Right renal cortex interstitium (tissue), 3 donors: Measurements from ENCODE around the gene NUFIP2. TPM values are rescaled to one million over a fixed set of nuclear protein-coding genes. Genes with fewer than 3 reads are reported as not detected.
"Not testable (repeated sequence)": the region's sequence is repeated elsewhere in the genome, so short reads cannot be mapped to it uniquely, and the experiment has no call there.

Source experiments
- DNase-seq, 3 donors: peaks; one replicate each; pipeline ENCODE4 v3.0.0-alpha.2; 2013; ENCODE audit warnings: low read depth in 3 of 3, low spot score in 2 of 3
- polyA plus RNA-seq, 3 donors: library from polyadenylated mRNA; unstranded; fragments of 120-200 nt; gene quantifications; one replicate each; pipeline ENCODE4 v1.2.1, GENCODE V29; 2013; ENCODE audit not compliant: insufficient read length in 3 of 3

The NUFIP2 gene
- polyA plus RNA-seq, 3 donors, result 35.5 to 38.0 (median 36.7) TPM

DNA sequence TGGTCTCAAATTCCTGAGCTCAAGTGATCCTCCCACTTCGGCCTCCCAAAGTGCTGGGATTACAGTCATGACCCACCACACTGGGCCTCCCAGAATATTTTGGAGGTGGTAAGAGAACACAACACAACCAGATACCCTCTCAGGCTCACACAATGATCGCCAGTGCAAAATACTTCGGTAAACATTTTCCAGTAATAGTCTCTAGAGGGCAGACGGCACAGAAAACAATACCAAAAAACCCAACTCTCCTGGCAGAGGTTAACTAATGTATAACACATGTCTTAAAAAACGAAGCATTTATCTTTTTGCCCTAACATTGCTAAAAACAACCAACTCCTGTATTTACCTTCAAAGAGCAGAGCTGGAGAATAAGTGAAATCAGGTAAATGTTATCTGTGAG lies 10.5 kb downstream of the NUFIP2 start:
- no peak for DNase-seq

DNA sequence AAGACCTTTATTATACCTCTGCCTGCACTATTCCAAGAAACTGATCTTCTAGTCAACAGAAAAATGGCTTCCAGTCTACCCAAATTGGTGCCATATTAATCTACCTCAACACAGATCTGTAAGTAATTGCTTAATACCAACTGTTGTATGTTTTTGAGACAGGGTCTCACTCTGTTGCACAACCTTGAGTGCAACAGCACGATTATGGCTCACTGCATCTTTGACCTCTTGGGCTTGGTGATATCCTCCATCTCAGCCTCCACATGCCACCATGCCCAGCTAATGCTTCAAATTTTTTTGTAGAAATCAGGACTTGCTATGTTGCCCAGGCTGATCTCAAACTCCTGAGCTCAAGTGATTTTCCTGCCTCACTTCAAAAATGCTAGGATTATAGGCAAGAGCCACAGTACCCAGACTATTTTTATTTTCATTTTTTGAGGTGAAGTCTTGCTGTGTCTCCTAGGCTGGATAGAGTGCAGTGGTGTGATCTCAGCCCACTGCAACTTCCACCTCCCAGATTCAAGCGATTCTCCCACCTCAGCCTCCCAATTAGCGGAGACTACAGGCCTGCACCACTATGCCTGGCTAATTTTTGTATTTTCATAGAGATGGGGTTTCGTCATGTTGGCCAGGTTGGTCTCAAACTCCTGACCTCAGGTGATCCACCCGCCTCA lies 14.4 kb downstream of the NUFIP2 start:
- DNase-seq, result no peak

DNA sequence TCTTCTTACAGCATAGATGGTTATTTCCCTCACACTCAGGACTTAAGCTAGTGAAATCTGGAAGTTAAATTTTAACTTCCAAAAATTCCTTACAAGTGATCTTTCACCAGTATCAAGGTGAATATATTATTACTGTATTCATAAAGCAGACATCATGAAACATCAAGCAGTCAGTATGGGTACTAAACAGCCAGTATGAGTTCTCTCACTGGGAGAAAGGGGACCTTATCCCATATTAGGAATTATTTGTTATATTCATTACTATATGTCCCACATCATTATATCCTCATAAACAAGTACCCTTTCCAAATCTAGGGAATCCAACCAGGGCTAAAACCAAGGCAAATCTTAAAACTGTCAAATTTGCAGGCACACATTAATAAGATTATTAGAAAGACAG lies 15.3 kb downstream of the NUFIP2 start:
- DNase-seq, result no peak

DNA sequence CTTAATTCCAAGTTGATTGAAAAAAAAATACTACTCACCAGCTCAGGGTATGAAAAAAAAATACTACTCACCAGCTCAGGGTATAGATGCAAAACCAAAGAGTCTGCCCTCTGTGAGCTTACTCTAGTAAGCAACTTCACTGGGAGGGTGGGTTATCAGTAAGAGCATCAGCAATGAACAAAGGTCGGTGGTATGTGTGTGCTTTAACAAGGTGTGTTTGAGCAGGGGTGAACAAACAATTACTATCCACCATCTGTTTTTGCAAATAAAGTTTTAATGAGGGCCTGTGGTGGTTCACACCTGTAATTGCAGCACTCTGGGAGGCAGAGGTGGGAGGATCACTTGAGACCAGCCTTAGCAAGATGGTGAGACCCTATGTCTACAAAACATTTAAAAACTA lies 20.0 kb downstream of the NUFIP2 start:
- no peak for DNase-seq

DNA sequence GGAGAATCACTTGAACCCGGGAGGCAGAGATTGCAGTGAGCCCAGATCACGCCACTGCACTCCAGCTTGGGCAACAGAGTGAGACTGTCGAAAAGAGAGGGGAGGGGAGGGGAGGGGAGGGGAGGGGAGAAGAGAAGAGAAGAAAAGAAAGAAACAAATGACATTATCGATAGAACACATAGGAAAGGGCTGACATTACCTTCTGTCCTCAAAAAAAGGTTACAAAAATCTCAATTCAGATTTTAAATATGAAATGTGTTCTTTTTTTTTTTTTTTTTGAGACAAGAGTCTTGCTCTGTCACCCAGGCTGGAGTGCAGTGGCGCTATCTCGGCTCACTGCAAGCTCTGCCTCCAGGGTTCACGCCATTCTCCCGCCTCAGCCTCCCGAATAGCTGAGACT lies 22.0 kb downstream of the NUFIP2 start:
- DNase-seq, result not testable (repeated sequence)

GRCh38 chr17:29263916-29264315 lies 30.0 kb downstream of the NUFIP2 start:
- no peak for DNase-seq

DNA sequence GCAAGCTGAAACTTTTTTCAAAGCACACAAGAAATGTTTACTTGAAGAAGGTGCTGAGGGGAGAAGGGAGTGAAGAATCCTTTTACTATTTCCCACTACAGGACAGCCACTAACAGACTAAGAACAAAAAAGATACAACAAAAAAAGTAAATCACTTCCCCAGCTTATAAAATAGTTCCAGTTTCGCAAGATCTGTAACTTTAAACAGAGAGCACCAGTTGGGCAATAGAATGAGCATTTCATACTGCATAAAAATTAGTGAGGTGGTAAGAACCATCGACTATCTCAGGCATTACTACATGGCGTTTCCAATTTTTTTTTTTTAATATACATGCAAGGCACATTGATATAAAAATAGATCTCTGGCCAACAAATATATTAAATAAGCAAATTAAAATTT lies 36.2 kb downstream of the NUFIP2 start:
- DNase-seq, result no peak

- no peak for DNase-seq
These were observed 37.0 kb downstream of the NUFIP2 start for GRCh38 chr17:29256735-29257466.

DNA sequence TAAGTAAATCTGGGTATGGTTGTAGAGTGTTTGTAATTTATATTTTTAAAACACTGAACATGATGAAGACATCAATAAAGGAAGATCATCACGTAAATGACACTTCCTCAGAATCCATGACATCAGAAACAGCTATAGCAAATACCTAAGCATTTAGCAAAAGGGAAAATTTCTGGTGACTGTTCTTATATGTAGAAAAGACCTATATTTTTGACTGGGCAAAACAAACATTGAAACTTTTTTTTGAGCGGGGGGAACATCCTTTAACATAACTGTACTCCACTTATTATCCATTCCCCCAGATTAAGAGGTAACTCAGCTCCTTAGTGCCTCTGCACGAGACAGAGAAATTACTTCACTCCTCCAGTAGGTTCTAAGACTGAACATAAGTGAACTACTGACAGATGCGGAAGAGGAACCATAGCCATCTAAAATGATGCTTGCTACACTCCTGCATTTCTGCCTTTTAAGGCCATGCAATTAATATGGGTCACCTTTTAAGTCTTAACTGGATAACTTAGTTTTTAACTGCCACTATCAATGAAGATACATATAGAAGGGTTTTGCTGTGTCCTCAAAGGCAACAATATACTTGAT lies 37.9 kb downstream of the NUFIP2 start:
- DNase-seq, result no peak

- no peak for DNase-seq
These were observed 40.9 kb downstream of the NUFIP2 start for GRCh38 chr17:29253037-29253436.

GRCh38 chr17:29252101-29252791 lies 41.7 kb downstream of the NUFIP2 start:
- DNase-seq, result no peak

DNA sequence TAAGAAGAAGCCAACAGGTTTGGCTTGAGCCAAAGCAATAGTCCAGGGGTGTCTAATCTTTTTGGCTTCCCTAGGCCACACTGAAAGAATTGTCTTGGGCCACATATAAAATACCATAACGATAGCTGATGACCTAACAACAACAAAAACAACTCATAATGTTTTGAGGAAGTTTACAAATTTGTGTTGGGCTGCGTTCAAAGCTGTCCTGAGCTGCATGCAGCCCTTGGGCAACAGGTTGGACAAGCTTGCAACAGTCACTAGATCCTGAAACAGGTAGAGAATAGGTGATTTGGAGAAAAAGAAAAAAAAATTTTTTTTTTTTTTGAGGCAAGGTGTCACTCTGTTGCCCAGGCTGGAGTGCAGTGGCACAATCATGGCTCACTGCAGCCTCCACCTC lies 42.8 kb downstream of the NUFIP2 start:
- no peak for DNase-seq

DNA sequence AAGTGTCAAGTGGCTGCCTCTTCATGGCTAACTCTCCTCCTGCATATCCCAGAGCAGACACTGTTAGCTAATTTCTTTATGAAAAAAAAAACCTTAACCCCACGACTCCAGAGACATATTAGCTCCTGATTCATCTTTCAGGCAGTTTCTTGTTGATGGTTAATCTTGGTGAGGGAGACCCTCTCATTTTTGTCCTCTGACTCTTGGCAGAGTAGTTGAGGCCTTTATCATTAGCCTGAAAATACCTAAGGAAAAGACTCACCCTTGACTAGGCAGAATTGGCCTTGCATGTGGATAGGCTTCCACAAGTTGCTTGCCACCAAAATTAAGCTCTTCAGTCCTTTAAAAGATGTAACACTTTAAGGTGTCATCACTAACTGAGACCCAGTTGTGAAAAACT lies 43.3 kb downstream of the NUFIP2 start:
- DNase-seq, result no peak

DNA sequence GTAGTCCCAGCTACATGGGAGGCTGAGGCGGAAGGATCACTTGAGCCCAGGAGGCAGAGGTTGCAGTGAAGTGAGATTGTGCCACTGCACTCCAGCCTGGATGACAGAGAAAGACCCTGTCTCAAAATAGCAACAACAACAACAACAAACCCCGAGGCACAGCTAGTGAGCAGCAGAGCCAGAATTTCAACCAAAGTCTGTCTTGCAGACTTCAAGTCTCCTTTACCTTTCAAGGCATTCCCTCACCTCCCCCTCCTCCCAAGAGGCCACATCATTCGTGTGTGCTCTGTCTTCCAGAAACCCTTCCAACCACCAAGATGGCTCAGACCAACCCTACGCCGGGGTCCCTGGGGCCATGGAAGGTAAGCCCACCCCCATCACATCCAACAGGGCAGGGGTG lies 45.1 kb downstream of the NUFIP2 start:
- DNase-seq, result no peak

GRCh38 chr17:29247219-29247618 lies 46.7 kb downstream of the NUFIP2 start:
- no peak for DNase-seq

DNA sequence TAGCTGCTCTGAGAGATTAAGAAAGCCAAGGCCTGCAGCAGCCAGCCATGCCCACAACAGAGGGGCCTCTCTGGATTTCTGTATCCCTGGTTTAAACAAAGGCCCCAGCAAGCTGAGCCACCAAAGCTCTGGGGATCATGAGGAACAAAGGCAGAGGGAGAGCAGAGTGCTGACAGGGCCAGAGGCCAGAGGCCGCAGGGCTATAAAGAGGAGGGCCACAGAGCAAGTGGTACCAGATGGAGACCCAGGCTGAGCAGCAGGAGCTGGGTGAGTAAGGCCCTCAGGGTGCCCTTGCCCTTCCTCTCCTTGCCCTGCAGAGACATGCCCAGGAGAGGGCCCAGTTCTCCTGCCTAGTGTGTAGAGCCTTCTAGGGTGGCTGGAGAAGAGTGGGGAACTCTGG lies 47.3 kb downstream of the NUFIP2 start, which contains the start of gene CRYBA1:
TSS of gene CRYBA1 (plus strand) at position 232 of the 400 bp plus-strand sequence. CDS start at position 237, 5 bp downstream.
- no peak for DNase-seq

GRCh38 chr17:29245401-29245800 lies 48.5 kb downstream of the NUFIP2 start:
- DNase-seq, result no peak

- DNase-seq, result no peak
These were observed 50.2 kb downstream of the NUFIP2 start for GRCh38 chr17:29243792-29244191.

DNA sequence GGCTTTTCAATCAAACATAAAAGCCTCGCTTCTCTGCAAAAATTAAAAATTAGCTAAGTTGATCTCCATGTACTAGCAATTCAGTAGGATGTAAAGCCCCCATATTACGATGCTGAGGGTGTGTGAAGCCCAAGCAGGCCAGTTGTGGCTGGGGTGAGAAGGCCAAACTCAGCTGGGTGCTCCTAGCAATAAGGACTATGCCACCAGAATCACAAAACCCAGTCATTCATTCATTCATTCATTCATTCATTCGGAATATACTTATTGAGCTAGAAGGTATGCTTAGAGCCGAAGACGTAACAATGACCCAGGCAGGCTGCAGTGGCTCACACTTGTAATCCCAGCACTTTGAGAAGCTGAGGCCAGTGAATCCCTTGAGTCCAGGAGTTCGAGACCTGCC lies 51.2 kb downstream of the NUFIP2 start:
- no peak for DNase-seq

GRCh38 chr17:29242051-29242450 lies 51.9 kb downstream of the NUFIP2 start:
- no peak for DNase-seq
